ENCODE data around the gene ANKRD2.

DNA sequence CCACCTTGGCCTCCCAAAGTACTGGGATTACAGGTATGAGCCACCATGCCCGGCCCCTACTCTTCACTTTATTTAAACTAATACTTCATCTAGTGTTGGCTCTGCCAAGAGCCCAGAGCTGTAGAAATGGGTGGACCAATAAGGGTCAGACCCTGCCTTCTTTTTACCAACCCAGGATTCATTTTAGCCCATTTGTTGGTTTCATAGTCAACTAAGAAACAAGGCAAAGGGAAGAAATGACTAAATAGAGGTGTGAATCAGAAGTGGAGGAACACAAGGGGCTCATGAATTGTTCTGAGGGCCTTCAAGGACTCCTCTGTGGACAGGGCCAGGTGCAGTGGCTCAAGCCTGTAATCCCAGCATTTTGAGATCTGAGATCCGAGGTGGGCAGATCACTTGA is 1.1 kb downstream of the ANKRD2 start:
- no peak for TF ChIP-seq CTCF (IDR thresholded peaks at IDR 0.05; ENCODE audit: borderline replicate concordance, extremely low read depth, low read length, poor library complexity, severe bottlenecking)
- no peak for TF ChIP-seq EZH2 (IDR thresholded peaks at IDR 0.05; ENCODE audit: borderline replicate concordance, low read depth, low read length, severe bottlenecking)

All from DND-41 (cell line).